HepG2 (cell line): ENCODE measurements around the gene CYBC1. TPM values are rescaled to one million over a fixed set of nuclear protein-coding genes. Genes with fewer than 3 reads are reported as not detected.

Source experiments
- ADNP ChIP-seq: sonication (generic); formaldehyde crosslinking; IDR thresholded peaks from 2 replicates; pipeline ENCODE4 v1.4.0; 2020; ENCODE audit warnings: missing genetic modification reagents
- AFF4 ChIP-seq: sonication (generic); formaldehyde crosslinking; IDR thresholded peaks from 2 replicates; pipeline ENCODE4 v1.4.0; 2020; ENCODE audit warnings: missing genetic modification reagents
- EZH2 ChIP-seq: conservative IDR thresholded peaks from 2 replicates; pipeline ENCODE4 v1.6.1; 2012; ENCODE audit warnings: mild to moderate bottlenecking, low read depth, low read length, moderate library complexity
- GTF2F1 ChIP-seq: fragments of 150-350 bp; IDR thresholded peaks from 2 replicates; pipeline ENCODE4 v1.6.1; 2014; ENCODE audit warnings: low read length
- IKZF4 ChIP-seq: sonication (generic); formaldehyde crosslinking; IDR thresholded peaks from 2 replicates; pipeline ENCODE4 v1.5.1; 2020; ENCODE audit warnings: borderline replicate concordance, mild to moderate bottlenecking, low read depth, missing genetic modification reagents; ENCODE audit errors: not compliant biosample characterization
- PHF5A ChIP-seq: IDR thresholded peaks from one replicate; pipeline ENCODE4 v1.6.1; 2018; ENCODE audit warnings: low read depth, missing genetic modification reagents; ENCODE audit not compliant: unreplicated experiment
- POLR2G ChIP-seq: fragments of 200-400 bp; formaldehyde crosslinking; IDR thresholded peaks from 2 replicates; pipeline ENCODE4 v1.6.1; 2018; ENCODE audit warnings: mild to moderate bottlenecking, low read depth, low read length, moderate library complexity
- PPARG ChIP-seq: conservative IDR thresholded peaks from 2 replicates; pipeline ENCODE4 v1.6.1; 2016; ENCODE audit warnings: missing biosample characterization, missing genetic modification reagents
- RBM22 ChIP-seq: fragments of 200-400 bp; formaldehyde crosslinking; optimal IDR thresholded peaks from 2 replicates; pipeline ENCODE3; 2017; ENCODE audit warnings: mild to moderate bottlenecking, low read length, moderate library complexity
- RXRA ChIP-seq: sonication (generic); formaldehyde crosslinking; IDR thresholded peaks from 2 replicates; pipeline ENCODE4 v1.5.1; 2020; ENCODE audit warnings: missing genetic modification reagents
- RXRB ChIP-seq: IDR thresholded peaks from 2 replicates; pipeline ENCODE4 v1.6.1; 2016; ENCODE audit warnings: borderline replicate concordance, missing genetic modification reagents, missing compliant biosample characterization
- SAP130 ChIP-seq: IDR thresholded peaks from 2 replicates; pipeline ENCODE4 v1.6.1; 2016; ENCODE audit warnings: low read depth
- ZFP36L1 ChIP-seq: sonication (generic); formaldehyde crosslinking; IDR thresholded peaks from 2 replicates; pipeline ENCODE4 v1.8.0; 2022; ENCODE audit warnings: mild to moderate bottlenecking, missing genetic modification reagents, moderate library complexity
- ZFP62 ChIP-seq: sonication (generic); formaldehyde crosslinking; IDR thresholded peaks from 2 replicates; pipeline ENCODE4 v1.4.0; 2020; ENCODE audit warnings: missing genetic modification reagents
- ZMYM4 ChIP-seq: sonication (generic); formaldehyde crosslinking; IDR thresholded peaks from 2 replicates; pipeline ENCODE4 v1.8.1; 2023; ENCODE audit warnings: mild to moderate bottlenecking, missing genetic modification reagents
- ZNF34 ChIP-seq: sonication (generic); formaldehyde crosslinking; IDR thresholded peaks from 2 replicates; pipeline ENCODE4 v1.4.0; 2020; ENCODE audit warnings: mild to moderate bottlenecking, missing genetic modification reagents, borderline replicate concordance
- ZNF574 ChIP-seq: sonication (generic); formaldehyde crosslinking; IDR thresholded peaks from 2 replicates; pipeline ENCODE4 v1.4.0; 2020; ENCODE audit warnings: missing genetic modification reagents
- ZNF678 ChIP-seq: sonication (generic); formaldehyde crosslinking; IDR thresholded peaks from 2 replicates; pipeline ENCODE4 v1.4.0; 2020; ENCODE audit warnings: mild to moderate bottlenecking, missing genetic modification reagents
- ZNF746 ChIP-seq: sonication (generic); formaldehyde crosslinking; IDR thresholded peaks from 2 replicates; pipeline ENCODE4 v1.8.0; 2022; ENCODE audit warnings: mild to moderate bottlenecking, missing genetic modification reagents
- ZNF766 ChIP-seq: sonication (generic); formaldehyde crosslinking; IDR thresholded peaks from 2 replicates; pipeline ENCODE4 v1.5.0; 2020; ENCODE audit warnings: missing genetic modification reagents, borderline replicate concordance
- polyA plus RNA-seq, 8 experiments: library from polyadenylated mRNA; depleted of rRNA in 3 of 8; stranded (reverse) in 7 of 8; unstranded in 1 of 8; fragments of >200 nt; fragmentation: Illumina TruSeq in 4 of 8; extraction: Trizol in 4 of 8; gene quantifications; 2 replicates each; pipeline versions ENCODE4 v1.2.1 to v1.2.3, GENCODE V29; 2011 to 2016; ENCODE audit warnings: low read depth in 4 of 8, missing spikeins in 1 of 8, mixed read lengths in 1 of 8; ENCODE audit not compliant: insufficient read depth in 1 of 8
- total RNA-seq, 5 experiments: library from RNA; depleted of rRNA; stranded (reverse); fragments of >200 nt; fragmentation: Illumina TruSeq; extraction: Trizol; gene quantifications; 2 replicates each; pipeline ENCODE4 v1.2.3, GENCODE V29; 2016; ENCODE audit warnings: low read depth in 1 of 5
- TF ChIP-seq, protein P1 (sequence below): sonication (generic); formaldehyde crosslinking; IDR thresholded peaks from 2 replicates; pipeline ENCODE4 v1.5.0; 2020; ENCODE audit warnings: missing genetic modification reagents

CYBC1 gene
- total and polyA plus RNA-seq, 2 of the 13 experiments (the other 11 are each of a cell fraction or from before 2014, with no cell fraction given): 43.4 to 44.1 TPM

- TF ChIP-seq ZNF746 (CRISPR knock-in tag) (no peak; the same call in 1 of the 2 replicates), PHF5A (peak; percentile 82), AFF4 (CRISPR knock-in tag) (no peak), RXRA (peak; percentile 71), RXRB (no peak), ZFP62 (no peak), ZNF574 (CRISPR knock-in tag) (peak; percentile 89), PPARG (CRISPR knock-in tag) (0 out of 2 replicates have a peak, but pooled peaks have one; percentile 4), ZMYM4 (CRISPR knock-in tag) (peak; percentile 70; the same call in 1 of the 2 replicates), ZFP36L1 (CRISPR knock-in tag) (peak; percentile 46), IKZF4 (CRISPR knock-in tag) (peak; percentile 92), POLR2G (peak; percentile 94), ZNF34 (CRISPR knock-in tag) (peak; percentile 84; the same call in 1 of the 2 replicates), ADNP (CRISPR knock-in tag) (no peak), ZNF678 (0 out of 2 replicates have a peak, but pooled peaks have one; percentile 47), GTF2F1 (no peak), SAP130 (peak; percentile 93), RBM22 (no peak), ZNF766 (CRISPR knock-in tag) (peak; percentile 38; the same call in 1 of the 2 replicates), EZH2 (no peak)
- TF ChIP-seq, protein P1, sequence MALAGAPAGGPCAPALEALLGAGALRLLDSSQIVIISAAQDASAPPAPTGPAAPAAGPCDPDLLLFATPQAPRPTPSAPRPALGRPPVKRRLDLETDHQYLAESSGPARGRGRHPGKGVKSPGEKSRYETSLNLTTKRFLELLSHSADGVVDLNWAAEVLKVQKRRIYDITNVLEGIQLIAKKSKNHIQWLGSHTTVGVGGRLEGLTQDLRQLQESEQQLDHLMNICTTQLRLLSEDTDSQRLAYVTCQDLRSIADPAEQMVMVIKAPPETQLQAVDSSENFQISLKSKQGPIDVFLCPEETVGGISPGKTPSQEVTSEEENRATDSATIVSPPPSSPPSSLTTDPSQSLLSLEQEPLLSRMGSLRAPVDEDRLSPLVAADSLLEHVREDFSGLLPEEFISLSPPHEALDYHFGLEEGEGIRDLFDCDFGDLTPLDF (CRISPR knock-in tag): no peak; the same call in 1 of the 2 replicates
These were observed 32.3 kb downstream of the CYBC1 start, which contains the start of the genes HEXD and OGFOD3 (continued) for GRCh38 chr17:82418001-82418986.
